HG03108 (cell line): Measurements from ENCODE around the gene LBX1.
"Not testable (repeated sequence)": the region's sequence is repeated elsewhere in the genome, so short reads cannot be mapped to it uniquely, and the experiment has no call there.

ENCODE experiments used
- ATAC-seq: cut with Tn5 transposase; IDR thresholded peaks from one replicate; pipeline ENCODE4 v1.9.1; 2021; ENCODE audit warnings: moderate library complexity; ENCODE audit not compliant: unreplicated experiment

Gene LBX1

DNA sequence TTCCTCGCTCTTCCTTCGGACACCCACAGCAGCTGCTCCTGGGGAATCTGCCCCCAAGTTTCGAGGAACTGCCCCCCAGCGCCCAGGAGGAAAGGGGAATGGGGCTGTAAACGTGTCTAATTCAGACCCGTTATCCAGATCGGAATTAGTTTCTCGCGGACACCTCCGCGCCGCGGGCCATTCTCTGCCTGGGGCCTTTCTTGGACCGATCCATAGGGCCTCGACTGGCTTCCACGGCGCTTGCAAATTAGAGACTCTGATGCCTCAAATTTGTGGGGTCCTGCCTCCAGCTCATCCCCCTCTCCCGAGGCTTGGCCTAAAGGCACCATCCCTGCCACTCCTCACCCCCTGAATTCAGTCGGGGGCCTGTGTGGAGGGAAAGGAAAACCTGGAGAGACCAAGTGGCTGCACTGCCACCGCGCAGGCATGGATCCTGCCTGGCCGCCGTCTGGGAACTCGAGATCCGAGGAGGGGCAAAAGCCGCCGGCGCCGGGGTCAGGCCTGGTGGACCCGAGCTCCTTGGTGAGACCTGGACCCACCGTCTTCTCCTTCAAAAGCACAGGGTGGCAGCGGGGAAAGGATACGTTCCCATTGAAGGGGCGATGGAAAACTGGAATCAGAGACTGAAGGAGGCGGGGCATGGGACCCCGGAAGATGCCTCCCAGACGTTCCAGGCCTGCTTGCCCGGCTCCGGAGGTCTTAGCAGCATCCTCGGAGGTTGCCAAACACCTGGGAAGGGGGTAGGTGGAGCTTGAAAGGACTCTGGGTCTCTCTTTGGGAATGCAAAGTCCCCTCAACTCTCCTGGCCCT lies 13.7 kb downstream of the LBX1 start:
- ATAC-seq, result no peak

- ATAC-seq, result no peak
Measured at GRCh38 chr10:101214446-101215396, 14.5 kb downstream of the LBX1 start.

- ATAC-seq, result no peak
Measured at GRCh38 chr10:101208543-101208942, 20.7 kb downstream of the LBX1 start.

- no peak for ATAC-seq
Measured at GRCh38 chr10:101207026-101207425, 22.2 kb downstream of the LBX1 start.

- ATAC-seq, result not testable (repeated sequence)
Measured at GRCh38 chr10:101202667-101203066, 26.6 kb downstream of the LBX1 start.

DNA sequence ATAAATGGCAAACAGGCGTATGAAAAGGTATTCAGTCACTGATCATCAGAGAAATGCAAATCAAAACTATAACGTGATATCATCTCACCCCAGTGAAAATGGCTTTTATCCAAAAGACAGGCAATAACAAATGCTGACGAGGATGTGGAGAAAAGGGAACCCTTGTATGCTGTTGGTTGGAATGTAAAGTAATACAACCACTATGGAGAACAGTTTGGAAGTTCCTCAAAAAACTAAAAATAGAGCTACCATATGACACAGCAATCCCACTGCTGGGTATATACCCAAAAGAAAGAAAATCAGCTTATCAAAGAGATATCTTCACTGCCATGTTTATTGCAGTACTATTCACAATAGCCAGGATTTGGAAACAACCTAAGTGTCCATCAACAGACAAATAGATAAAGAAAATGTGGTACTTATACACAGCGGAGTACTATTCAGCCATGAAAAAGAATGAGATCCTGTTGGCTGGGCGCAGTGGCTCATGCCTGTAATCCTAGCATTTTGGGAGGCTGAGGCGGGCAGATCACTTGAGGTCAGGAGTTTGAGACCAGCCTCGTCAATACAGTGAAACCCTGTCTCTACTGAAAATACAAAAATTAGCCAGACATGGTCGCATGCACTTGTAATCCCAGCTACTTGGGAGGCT lies 30.8 kb downstream of the LBX1 start:
- ATAC-seq, result not testable (repeated sequence)

GRCh38 chr10:101195921-101196320 lies 33.3 kb downstream of the LBX1 start:
- no peak for ATAC-seq

DNA sequence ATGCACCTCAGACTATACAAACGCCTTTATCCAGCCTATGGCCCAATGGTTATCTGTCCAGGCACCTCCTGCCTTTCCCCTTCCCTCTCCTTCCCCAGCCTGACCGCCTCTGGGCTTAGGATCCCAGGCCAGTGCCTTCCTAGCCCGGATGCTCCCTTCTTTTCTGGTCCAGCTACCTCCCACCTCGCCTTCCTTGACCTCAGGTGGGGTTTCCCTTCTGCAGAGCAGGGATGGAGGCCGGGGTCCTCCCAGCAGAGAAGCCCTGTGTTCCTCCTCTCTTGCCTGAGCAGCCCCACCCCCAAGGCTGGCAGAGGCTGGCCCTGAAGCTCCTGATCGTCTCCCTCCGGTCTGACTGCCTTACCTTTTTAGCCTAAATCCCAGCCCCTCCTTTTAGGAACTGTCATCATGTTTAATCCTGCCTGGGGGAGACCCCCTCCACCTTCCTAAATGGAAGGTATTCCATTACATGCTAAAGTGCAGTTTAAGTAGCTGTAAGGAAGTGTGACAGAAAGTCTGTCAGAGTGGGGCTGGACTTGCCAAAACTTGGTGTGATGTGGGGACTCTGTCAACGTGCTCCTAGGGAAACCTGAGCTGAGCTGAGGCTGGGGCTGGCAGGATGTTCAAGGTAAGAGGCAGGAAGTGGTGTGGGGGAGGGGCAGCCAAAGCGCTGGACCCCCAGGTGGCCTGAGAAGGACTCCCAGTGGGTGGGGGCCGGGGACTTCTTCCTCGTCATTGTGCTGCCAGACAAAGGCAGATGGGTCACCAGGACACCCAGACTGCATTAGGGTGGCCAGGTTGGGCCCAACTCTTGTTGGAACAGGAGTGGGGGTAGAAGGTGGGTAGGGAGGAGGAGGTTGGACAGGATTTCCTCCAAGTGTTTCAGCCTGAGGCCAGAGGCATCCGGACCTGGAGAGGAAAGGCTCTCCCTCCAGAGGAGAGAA lies 39.5 kb downstream of the LBX1 start:
- no peak for ATAC-seq

- no peak for ATAC-seq
Measured at GRCh38 chr10:101188942-101189341, 40.3 kb downstream of the LBX1 start.

DNA sequence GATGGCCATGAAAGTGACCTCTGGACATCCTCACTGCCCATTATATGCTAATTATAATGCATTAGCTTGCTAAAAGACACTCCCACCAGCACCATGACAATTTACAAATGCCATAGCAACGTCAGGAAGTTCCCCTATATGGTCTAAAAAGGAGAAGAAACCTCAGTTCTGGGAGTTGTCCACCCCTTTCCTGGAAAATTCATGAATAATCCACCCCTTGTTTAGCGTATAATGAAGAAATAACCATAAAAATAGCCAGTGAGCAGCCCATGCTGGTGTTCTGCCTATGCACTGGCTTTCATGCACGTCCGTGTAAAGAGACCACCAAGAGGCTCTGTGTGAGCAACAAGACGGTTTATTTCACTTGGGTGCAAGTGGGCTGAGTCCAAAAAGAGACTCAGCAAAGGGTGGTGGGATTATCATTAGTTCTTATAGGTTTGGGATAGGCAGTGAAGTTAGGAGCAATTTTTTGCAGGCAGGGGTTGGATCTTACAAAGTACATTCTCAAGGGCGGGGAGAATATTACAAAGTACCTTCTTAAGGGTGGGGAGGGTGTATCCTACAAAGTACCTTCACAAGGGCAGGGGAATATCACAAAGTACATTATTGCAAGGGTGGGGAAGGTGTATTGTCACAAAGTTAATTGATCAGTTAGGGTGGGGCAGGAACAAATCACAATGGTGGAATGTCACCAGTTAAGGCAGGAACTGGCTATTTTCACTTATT lies 45.6 kb downstream of the LBX1 start:
- no peak for ATAC-seq

GRCh38 chr10:101182936-101183335 lies 46.3 kb downstream of the LBX1 start:
- no peak for ATAC-seq
